GM18526 (cell line): ENCODE measurements around the gene SPATS2.

Source experiments
- POLR2A ChIP-seq: IDR thresholded peaks from 3 replicates; pipeline ENCODE4 v1.6.1; 2011; ENCODE audit not compliant: insufficient read length; ENCODE audit errors: extremely low read depth

Gene SPATS2

GRCh38 chr12:49367381-49368239 lies at the start of gene SPATS2:
Gene SPATS2, plus strand, starts transcription at chr12:49367462. Its CDS starts 93,551 bp downstream, at chr12:49461013.
- TF ChIP-seq POLR2A = peak; percentile 62

GRCh38 chr12:49322367-49322707 lies 44.9 kb upstream of the SPATS2 start:
- no peak for TF ChIP-seq POLR2A

GRCh38 chr12:49322708-49323523 lies 44.3 kb upstream of the SPATS2 start, which contains the start of gene TROAP:
Gene TROAP, plus strand, starts transcription at chr12:49323255. Its CDS starts 354 bp downstream, at chr12:49323609.
- TF ChIP-seq POLR2A = peak; percentile 78

- TF ChIP-seq POLR2A = no peak
Measured at GRCh38 chr12:49323524-49324097, 43.7 kb upstream of the SPATS2 start.

GRCh38 chr12:49325606-49326005 lies 41.7 kb upstream of the SPATS2 start:
- TF ChIP-seq POLR2A = no peak

- TF ChIP-seq POLR2A = no peak
Measured at GRCh38 chr12:49327368-49327767, 39.9 kb upstream of the SPATS2 start.

GRCh38 chr12:49327887-49328286 lies 39.4 kb upstream of the SPATS2 start:
- no peak for TF ChIP-seq POLR2A

- TF ChIP-seq POLR2A = no peak
Measured at GRCh38 chr12:49328816-49329215, 38.4 kb upstream of the SPATS2 start.

- no peak for TF ChIP-seq POLR2A
Measured at GRCh38 chr12:49330032-49330619, 37.1 kb upstream of the SPATS2 start.

- no peak for TF ChIP-seq POLR2A
Measured at GRCh38 chr12:49330631-49331379, 36.5 kb upstream of the SPATS2 start.

GRCh38 chr12:49331380-49332222 lies 35.7 kb upstream of the SPATS2 start:
- TF ChIP-seq POLR2A = no peak

- TF ChIP-seq POLR2A = no peak
Measured at GRCh38 chr12:49332441-49332861, 34.8 kb upstream of the SPATS2 start.

- TF ChIP-seq POLR2A = no peak
Measured at GRCh38 chr12:49332891-49333371, 34.3 kb upstream of the SPATS2 start.
